Lower leg skin (tissue), 4 donors: ENCODE measurements around the gene PCDHB6. TPM values are rescaled to one million over a fixed set of nuclear protein-coding genes. Genes with fewer than 3 reads are reported as not detected.
"Not testable (repeated sequence)": the region's sequence is repeated elsewhere in the genome, so short reads cannot be mapped to it uniquely, and the experiment has no call there.

ENCODE experiments used
- DNase-seq, 2 donors: peaks; one replicate each; pipeline ENCODE4 v3.0.0-alpha.2; 2019; ENCODE audit warnings: low spot score in 2 of 2
- H3K4me3 ChIP-seq: fragments of 200-600 bp; sonication (generic); 2 replicates; pipeline ENCODE4 v1.5.1; 2017; ENCODE audit warnings: mild to moderate bottlenecking, low read depth; ENCODE audit not compliant: poor library complexity, severe bottlenecking
- CTCF ChIP-seq, 3 donors: fragments of 450-650 bp; IDR thresholded peaks; one replicate each; pipeline ENCODE4 v1.5.1; 2016; ENCODE audit warnings: antibody characterized with exemption in 3 of 3, mild to moderate bottlenecking in 3 of 3, moderate library complexity in 2 of 3
- POLR2A ChIP-seq, 2 donors: fragments of 450-650 bp; IDR thresholded peaks; one replicate each; pipeline ENCODE4 v1.6.1; 2016 to 2017; ENCODE audit warnings: antibody characterized with exemption in 2 of 2, mild to moderate bottlenecking in 1 of 2, moderate library complexity in 1 of 2
- WGBS, 2 donors: methylation state at CpG; one replicate each; pipeline ENCODE4 v1.1.5; 2018; 5-methylcytosine and 5-hydroxymethylcytosine counted together
- intact Hi-C: fragments of 100-400 bp; cut with DNase I; formaldehyde crosslinking; loops from one replicate; pipeline ENCODE4 v1.15.0; 2023; ENCODE audit warnings: low total_unique reads
- total RNA-seq, 4 donors: library from RNA; depleted of rRNA; stranded (reverse); fragments of >200 nt; gene quantifications; one replicate each; pipeline ENCODE4 v1.1.0, GENCODE V29; 2016

PCDHB6 gene
- 1 to 10 TPM in 2 of 4 donors, under 1 TPM in 1, not detected in 1; 0.93 to 1.3 (median 1.3) TPM for total RNA-seq

DNA sequence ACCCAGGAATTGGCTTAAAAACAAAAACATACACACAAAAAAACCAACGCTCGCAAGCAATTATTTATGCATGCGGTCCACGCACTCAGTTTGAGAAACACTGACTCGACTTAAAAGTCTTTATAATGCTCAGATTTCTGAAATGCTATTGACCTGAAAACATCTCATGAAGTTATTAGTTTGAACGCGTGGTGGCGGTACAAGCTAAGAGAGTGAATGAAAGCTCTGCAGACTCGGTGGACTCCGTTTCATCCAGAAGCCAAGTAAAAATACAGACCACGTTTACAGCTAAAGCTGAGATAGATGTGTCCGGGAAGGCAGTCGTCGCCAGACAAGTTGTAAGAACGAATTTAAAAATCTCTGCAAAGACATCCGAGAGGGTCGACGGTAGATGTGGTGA, at the start of gene PCDHB6:
Gene PCDHB6 (plus strand): TSS at position 246 of the 400 bp plus-strand sequence. CDS start 201 bp downstream, outside the sequence.
- no peak within 1 kb of the TSS for H3K4me3 ChIP-seq
- DNase-seq = no peak
- no peak for TF ChIP-seq POLR2A (IDR thresholded peaks at IDR 0.05)
- no peak for TF ChIP-seq CTCF (IDR thresholded peaks at IDR 0.05)
- 11 to 20% methylated on average over 18 of the region's 18 CpGs for WGBS, 2 donors
- intact Hi-C loops = no loop called here

GRCh38 chr5:141100243-141100805, 49.5 kb upstream of the PCDHB6 start, which contains the start of gene PCDHB3:
TSS of gene PCDHB3 (plus strand) at chr5:141100473. CDS start at chr5:141100650, 177 bp downstream.
- no peak for DNase-seq
- intact Hi-C loops = no loop called here
- 19 to 24% methylated on average over 19 of the region's 19 CpGs for WGBS, 2 donors
- no peak within 1 kb of the TSS for H3K4me3 ChIP-seq
- no peak for TF ChIP-seq POLR2A (IDR thresholded peaks at IDR 0.05)

- TF ChIP-seq CTCF (IDR thresholded peaks at IDR 0.05) = no peak
- TF ChIP-seq POLR2A (IDR thresholded peaks at IDR 0.05) = no peak
- intact Hi-C loops = no loop called here
- no peak for DNase-seq
- H3K4me3 ChIP-seq = no peak overlapping the region
- 38 to 45% methylated on average over 19 of the region's 20 CpGs for WGBS, 2 donors
These were observed 48.8 kb upstream of the PCDHB6 start for GRCh38 chr5:141101059-141101458.

DNA sequence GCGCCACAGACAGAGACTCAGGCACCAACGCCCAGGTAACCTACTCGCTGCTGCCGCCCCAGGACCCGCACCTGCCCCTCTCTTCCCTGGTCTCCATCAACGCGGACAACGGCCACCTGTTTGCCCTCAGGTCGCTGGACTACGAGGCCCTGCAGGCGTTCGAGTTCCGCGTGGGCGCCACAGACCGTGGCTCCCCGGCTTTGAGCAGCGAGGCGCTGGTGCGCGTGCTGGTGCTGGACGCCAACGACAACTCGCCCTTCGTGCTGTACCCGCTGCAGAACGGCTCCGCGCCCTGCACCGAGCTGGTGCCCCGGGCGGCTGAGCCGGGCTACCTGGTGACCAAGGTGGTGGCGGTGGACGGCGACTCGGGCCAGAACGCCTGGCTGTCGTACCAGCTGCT, 47.8 kb upstream of the PCDHB6 start:
- H3K4me3 ChIP-seq, intact Hi-C loops, DNase-seq: not testable (repeated sequence)
- WGBS, 2 donors = 42 to 51% methylated on average over 17 to 19 of the region's 39 CpGs

DNA sequence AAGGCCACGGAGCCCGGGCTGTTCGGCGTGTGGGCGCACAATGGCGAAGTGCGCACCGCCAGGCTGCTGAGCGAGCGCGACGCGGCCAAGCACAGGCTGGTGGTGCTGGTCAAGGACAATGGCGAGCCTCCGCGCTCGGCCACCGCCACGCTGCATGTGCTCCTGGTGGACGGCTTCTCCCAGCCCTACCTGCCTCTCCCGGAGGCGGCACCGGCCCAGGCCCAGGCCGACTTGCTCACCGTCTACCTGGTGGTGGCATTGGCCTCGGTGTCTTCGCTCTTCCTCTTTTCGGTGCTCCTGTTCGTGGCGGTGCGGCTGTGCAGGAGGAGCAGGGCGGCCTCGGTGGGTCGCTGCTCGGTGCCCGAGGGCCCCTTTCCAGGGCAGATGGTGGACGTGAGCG, 47.4 kb upstream of the PCDHB6 start:
- WGBS, 2 donors = 40 to 42% methylated on average over 3 to 20 of the region's 38 CpGs
- DNase-seq, H3K4me3 ChIP-seq, intact Hi-C loops: not testable (repeated sequence)

GRCh38 chr5:141105350-141105749, 44.5 kb upstream of the PCDHB6 start:
- intact Hi-C loops = no loop called here

DNA sequence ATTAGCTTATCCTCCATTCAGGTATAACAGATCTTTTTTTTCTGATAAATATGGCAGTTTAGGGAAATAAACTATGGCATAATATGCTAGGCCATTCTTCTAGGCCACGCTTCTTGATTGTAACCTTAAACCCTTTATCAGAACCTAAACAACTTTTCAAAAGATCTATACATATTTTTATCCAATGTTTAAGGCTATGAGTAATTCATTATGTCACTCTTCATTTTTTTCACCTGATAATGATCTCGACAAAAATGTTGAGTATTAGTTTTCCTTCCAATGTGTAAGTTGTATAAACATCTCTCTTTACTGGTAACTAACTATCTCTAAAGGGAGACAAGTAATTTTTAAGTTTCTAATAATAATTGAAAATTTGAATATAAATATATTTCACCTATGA, 30.6 kb upstream of the PCDHB6 start:
- TF ChIP-seq POLR2A (IDR thresholded peaks at IDR 0.05) = no peak
- TF ChIP-seq CTCF (IDR thresholded peaks at IDR 0.05) = no peak
- no peak for DNase-seq
- intact Hi-C loops = no loop called here
- 33 to 40% methylated on average over 2 of the region's 2 CpGs for WGBS, 2 donors
- H3K4me3 ChIP-seq = no peak overlapping the region

More at GRCh38 chr5:141105350-141105749, 44.5 kb upstream of the PCDHB6 start:
- no peak for TF ChIP-seq CTCF (IDR thresholded peaks at IDR 0.05)
- no peak for TF ChIP-seq POLR2A (IDR thresholded peaks at IDR 0.05)
- DNase-seq = no peak
- H3K4me3 ChIP-seq = no peak overlapping the region
- WGBS, 2 donors = 84 to 86% methylated on average over 2 of the region's 2 CpGs
